Left colon (tissue), 2 donors: ENCODE measurements around the gene TBC1D1. TPM values are rescaled to one million over a fixed set of nuclear protein-coding genes. Genes with fewer than 3 reads are reported as not detected.
"Not testable (repeated sequence)": the region's sequence is repeated elsewhere in the genome, so short reads cannot be mapped to it uniquely, and the experiment has no call there.

Experiments
- ATAC-seq: fragments of 200-7000 bp; cut with Tn5 transposase; one replicate; pipeline ENCODE4 v1.9.1; 2020; ENCODE audit warnings: mild to moderate bottlenecking, moderate library complexity
- DNase-seq, 2 donors: peaks; one replicate each; pipeline ENCODE4 v3.0.0-alpha.2; 2020
- intact Hi-C, 2 donors: fragments of 100-400 bp; cut with DNase I in 1 of 2; cut with micrococcal nuclease in 1 of 2; formaldehyde crosslinking; loops; one replicate each; pipeline versions ENCODE4 v1.11.2 to v1.14.0; 2022; cut with DNase I, micrococcal nuclease
- total RNA-seq, 2 donors: library from RNA; stranded (reverse); fragmentation: NEBNext Ultra II Directional; extraction: Animal tissue kit (Norgen Biotek cat#: 25700); gene quantifications; one replicate each; pipeline ENCODE4 v1.2.1, GENCODE V29; 2021
- donor health status: DM: no; HTN: no; CAD: no.
- donor health status: DM: yes; HTN: yes; CAD: no.

TBC1D1 gene
- total RNA-seq, 2 donors from 2014 or later, result 51.5 to 96.3 TPM

DNA sequence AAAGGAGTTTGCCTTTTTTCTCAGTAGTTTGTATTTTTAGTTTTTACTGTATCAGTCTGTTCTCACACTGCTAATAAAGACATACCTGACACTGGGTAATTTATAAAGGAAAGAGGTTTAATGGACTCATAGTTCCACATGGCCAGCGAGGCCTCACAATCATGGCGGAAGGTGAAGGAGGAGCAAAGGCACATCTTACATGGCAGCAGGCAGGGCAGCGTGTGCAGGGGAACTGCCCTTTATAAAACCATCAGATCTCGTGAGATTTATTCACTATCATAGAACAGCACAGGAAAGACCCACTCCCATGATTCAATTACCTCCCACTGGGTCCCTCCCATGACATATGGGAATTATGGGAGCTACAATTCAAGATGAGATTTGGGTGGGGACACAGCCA is 130.1 kb downstream of the TBC1D1 start:
- DNase-seq, ATAC-seq, intact Hi-C loops: not testable (repeated sequence)

DNA sequence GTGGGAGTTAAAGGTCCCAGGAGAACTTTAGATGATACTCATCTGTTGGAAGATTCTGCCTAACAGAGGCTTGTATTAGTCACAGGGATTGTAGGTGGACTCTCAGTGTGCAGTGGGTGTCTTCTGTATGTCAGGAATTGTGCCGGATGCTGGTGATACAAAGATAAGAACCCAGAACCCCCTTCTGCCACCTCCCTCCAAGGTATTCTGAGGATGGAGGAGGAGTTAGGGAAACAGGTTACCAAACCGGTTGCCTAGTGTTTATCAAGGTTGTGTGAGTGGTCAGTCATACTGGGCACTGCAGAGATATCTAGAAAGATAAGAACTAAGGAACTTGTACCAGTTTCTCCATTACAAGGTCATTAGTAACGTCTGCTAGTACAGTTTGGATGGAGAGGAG is 130.9 kb downstream of the TBC1D1 start:
- no peak for ATAC-seq
- intact Hi-C loops, result no loop called here

DNA sequence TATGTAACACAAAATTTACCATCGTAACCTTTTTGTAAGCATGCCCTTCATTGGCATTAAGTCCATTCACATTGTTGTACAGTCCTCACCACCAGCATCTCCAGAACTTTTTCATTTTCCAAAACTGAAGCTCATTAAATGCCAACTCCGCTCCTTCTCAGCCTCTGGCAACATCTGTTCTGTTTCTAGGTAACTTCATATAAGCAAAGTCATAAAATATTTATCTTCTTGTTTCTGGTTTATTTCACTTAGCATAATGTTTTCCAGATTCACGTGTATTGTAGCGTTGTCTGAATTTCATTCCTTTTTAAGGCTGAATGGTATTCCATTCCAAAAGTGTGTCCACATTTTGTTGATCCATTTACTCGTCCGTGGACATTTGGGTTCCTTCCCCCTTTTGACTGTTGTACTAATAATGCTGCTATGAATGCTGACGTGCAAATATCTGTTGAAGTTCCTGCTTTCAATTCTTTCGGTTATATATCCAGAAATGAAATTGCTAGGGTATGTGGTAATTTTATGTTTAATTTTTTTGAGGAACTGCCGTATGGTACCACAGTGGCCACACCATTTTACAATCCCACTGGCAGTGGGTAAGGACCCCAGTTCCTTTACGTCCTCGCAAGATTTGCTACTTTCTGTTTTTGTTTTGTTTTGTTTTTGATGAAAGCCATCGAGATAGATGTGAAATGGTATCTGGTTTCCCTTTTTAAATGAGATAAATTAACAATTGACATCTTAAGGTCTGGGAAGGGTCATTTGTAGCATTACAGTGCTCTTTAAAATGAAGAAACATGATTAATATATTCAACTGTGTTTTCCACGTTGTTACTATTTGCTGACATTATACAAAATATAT is 132.7 kb downstream of the TBC1D1 start:
- no peak for ATAC-seq
- intact Hi-C loops, result no loop called here
- DNase-seq, result no peak

More for the DNA sequence above, 130.9 kb downstream of the TBC1D1 start:
- no peak for DNase-seq

DNA sequence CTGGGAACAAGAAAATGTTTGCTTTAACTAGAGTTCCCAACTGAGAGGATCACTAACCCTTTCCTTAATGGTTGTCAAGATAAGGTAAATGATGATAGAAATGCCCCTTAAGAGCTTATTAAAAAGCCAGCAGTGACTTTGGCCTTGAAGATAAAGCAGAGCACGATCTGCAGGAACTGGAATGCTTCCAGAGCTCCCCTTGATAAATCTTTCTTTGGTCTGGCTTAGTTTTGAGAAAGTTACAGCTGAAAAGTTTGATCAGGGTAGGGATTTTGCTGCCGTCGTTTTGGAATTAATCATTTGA is 133.3 kb downstream of the TBC1D1 start:
- intact Hi-C loops, result no loop called here
- ATAC-seq, result no peak
- no peak for DNase-seq

DNA sequence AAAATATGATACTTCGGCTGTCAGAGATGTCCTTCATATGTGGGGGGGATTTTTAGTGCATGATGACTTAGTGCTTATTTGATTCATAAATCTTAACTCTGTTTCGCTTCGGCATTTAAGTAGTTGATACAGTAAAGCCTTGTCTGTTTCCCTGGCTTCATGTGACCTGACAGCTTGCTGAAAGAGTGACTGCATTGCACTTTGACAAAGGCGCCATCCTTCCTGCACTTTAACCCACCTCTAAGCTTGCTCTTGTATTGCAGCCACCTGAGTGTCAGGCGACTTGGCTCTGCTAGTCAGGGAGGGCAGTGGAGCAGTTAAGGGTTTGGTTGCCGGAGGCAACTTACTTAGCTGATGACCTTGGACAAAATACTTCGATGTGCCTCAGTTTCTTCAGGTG is 134.8 kb downstream of the TBC1D1 start:
- DNase-seq (no peak), ATAC-seq (no peak)
- intact Hi-C loops, result no loop called here

DNA sequence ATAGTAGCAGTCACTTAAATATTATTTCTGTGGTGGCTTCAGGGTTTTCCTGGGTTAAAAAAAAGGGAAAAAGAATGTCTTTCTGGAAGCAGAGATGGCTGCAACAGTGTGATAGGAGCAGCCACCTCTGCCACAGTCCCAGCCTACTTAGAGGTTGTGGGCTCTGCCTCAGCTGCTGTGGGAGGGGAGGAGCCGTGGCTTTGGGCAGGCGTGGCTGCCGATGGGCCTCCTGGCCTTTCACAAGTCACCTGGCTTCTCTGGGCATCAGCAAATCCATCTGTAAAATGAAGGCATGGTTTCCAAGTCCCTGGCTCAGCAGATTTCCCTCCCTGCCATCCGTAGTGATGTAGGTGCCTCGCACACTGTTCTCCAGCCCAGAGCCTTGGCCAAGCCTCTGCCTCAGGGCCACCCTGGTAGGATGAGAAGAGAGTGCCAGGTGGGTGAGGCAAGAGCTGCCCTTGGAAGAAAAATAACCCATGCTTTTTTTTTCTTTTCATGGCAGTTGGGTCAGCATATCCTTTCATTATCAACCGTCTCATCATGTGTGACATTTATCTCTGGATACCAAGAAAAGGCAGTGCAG is 135.4 kb downstream of the TBC1D1 start:
- intact Hi-C loops, result no loop called here
- no peak for DNase-seq
- ATAC-seq, result no peak

DNA sequence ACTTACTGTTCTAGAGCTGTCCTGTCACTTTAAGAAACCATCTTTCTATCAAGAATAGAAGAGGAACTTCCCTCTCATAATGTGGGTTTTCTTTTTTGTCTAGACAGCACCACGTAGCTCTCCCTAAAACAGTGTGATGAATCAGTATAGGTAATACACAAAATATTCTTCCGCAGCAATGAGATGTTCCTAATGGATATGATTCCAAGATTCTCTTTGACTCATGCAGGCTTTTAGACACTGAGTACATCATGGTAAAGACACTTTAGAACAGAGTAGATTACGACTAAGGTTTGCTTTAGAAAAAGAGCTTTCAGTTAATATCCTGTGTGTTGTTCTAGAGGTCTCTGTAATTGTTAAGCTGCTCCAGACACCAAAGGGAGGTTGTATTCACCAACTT is 139.1 kb downstream of the TBC1D1 start:
- ATAC-seq, result no peak
- no peak for DNase-seq
- intact Hi-C loops, result loop anchor here (5.0 to 10.0 kb wide), 5 partner anchors 55 to 425 kb away; partner anchors contain the start of gene TBC1D1 (in 1 of the 2)

DNA sequence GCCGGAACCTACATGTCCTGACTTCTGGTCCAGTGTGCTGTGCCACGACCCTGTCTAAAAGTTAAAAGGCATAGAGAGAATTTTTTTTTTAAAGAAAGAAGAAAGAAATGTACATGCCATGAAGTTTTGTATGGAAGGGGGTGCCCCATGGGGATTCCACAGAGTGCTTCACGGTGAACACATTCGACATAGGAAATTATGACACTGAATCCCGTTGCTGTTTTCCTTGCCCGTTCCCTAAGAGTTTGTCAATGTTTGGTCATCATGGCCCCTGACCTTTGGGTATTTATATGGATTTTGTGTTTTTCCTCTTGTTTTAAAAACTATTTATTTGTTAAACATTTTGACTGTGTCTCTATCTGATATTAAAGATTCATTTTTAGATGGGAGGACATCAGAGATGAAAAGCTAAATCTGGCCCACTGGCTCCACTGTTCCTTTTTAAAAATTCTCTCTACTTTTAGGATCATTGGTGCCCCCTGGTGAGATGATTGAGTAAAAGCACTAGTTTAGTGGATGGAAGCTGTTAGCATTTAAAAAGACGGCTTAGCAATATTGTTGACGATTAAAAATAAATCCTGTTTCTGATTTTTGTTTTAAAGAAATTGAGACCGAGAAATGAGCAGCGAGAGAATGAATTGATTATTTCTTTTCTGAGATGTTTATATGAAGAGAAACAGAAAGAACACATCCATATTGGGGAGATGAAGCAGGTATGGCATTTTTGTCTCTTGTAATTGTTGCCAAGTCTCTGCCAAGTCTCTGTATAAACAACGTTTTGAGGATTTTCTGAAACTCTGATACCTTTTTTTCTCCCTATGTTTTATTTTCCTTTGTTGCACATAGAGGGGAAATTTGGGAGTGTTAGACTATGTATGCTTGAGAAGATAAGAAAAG is 144.3 kb downstream of the TBC1D1 start:
- intact Hi-C loops, result loop anchor here (5.0 to 10.0 kb wide), 5 partner anchors 60 to 430 kb away; partner anchors contain the start of gene TBC1D1 (in 1 of the 2)
- ATAC-seq (peak; percentile 56), DNase-seq (no peak)

DNA sequence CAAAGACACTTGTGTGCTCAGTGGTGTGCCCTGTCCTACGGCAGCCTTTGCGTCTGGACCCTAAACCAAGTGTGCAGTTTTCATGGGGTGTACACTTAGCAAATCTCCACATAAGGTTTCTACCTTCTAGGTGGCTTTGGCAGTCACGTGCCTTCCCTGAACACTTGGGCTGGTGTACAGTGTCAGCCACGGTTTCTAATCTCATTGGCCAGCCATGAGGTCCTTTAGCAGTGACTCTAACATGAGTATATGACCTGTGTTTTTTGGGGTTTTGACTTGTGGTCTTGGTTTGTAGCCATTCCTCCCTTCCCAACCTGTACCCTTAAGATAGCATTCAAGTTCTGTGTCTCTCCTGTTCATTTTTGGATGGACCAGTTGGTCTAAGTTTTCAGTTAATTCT is 145.7 kb downstream of the TBC1D1 start:
- intact Hi-C loops, result loop anchor here (10.0 kb wide), 4 partner anchors 62 to 432 kb away; partner anchors contain the start of gene TBC1D1 (in 1 of the 2)
- DNase-seq, result no peak
- ATAC-seq, result no peak

DNA sequence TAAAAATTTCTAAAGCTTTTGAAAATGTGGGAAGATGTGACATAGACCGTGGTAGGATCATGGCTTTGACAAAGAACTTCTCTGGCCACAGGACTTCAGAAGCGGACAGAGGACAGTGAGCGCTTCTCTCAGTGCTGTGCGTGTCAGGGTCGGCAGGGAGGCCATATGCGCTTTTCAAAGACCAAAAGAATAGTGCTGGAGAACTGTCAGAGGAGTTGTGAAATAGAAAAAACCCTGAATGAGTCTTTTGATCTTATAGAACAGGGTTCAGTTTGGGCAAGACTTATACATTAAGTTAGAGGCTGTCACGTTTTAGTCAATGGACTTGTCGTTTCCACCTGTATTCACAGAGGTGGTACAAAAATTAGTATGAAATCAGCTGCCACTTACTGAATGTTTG is 146.7 kb downstream of the TBC1D1 start:
- ATAC-seq (no peak), DNase-seq (no peak)
- intact Hi-C loops, result loop anchor here (10.0 kb wide), 4 partner anchors 63 to 433 kb away; partner anchors contain the start of gene TBC1D1 (in 1 of the 2)

DNA sequence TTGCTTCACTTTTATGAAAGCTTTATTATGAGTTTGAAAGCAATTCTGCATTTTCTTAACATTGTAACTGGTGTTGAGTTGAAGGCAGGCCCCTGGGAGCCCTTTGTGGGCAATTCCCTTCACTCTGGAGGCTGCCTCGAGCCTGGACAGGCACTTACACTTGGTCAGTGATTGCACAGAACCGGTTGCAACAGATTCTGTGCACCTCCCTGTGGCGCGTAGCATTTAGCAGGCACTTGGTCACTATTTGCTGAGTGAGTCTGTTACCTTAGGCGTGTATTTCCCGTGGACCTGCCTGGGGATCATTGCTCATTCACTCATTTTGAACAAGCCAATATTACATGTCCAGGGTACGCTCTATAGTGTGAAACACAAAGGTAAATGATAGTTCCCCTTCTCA is 149.7 kb downstream of the TBC1D1 start:
- ATAC-seq, result no peak
- intact Hi-C loops, result no loop called here
- DNase-seq, result no peak

DNA sequence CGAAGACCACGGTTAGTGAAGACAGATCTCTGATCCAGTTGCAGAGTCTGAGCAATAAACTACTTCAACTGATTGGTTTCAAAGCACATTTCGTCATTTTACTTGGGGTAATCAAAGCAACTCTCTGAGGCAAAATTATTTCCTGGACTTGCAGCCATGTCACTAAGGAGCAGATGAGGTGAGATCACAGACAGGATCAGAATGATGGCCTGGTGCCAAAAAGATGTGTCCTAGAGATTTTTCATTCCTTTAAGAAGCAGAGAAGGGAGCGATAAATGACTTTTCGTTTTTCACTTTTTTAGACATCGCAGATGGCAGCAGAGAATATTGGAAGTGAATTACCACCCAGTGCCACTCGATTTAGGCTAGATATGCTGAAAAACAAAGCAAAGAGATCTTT is 153.2 kb downstream of the TBC1D1 start:
- ATAC-seq (peak; percentile 44), DNase-seq (no peak)
- intact Hi-C loops, result no loop called here

DNA sequence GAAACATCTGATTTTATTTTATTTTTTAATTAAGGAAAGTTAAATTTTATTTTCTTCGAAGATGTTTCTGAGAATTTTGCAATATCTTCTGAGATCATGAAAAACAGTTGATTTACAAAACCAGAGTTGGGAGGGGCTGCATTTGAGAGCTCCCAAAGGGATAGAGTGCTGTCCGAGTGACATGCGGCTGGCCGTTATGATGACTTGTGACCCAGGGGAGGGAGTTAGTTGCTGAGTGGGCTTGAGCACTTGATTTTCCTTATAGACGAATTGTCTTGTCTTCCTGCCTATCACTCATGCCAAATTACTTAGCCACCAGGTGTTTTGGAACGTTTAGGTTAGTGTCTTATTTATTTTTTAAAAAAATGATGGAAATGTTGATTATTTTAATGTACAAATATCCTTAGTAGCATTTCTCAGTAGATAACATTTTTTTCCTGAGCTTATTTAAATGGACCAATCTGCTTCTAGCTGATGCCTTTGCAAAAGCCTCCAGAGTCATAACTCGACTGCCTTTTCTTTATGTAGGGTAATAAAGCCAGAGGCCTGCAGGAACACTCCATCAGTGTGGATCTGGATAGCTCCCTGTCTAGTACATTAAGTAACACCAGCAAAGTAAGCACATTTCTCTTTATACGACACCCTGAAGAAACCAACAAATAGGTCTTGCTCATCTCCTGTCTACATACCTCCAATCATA is 154.6 kb downstream of the TBC1D1 start:
- no peak for DNase-seq
- intact Hi-C loops, result no loop called here
- no peak for ATAC-seq

DNA sequence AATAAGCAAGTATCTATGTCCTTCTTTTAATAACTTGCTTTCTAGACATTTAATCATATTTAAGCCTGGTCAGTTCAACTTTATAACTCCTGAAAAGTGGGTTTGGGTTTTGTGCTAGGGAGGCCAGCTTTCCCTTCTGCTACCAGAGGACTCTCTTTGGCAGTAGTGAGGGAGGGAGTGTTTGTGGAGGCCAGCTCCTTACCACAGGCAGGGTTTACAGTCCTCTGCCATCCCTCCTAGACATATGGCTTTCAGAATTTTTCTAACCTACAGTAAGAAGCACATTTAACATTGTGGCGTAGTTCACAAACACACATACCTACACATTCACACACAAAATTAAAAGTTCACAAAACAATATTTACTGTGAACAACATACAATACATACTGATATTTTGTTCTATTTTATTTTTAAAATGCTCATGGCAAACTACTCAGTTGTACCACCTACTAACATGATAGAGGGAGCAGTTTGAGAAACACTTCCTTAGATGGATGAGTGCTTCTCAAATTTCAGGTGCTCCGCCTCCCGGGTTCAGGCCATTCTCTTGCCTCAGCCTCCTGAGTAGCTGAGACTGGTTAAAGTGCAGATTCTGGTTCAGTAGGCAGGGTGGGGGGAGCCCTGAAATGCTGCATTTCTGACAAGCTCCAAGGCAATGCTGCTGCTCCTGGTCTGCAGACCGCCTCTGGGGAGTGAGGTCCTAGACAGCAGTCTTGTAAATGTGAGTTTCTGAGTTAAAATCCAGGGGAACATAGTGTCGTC is 156.0 kb downstream of the TBC1D1 start:
- ATAC-seq (no peak), DNase-seq (no peak)
- intact Hi-C loops, result no loop called here

DNA sequence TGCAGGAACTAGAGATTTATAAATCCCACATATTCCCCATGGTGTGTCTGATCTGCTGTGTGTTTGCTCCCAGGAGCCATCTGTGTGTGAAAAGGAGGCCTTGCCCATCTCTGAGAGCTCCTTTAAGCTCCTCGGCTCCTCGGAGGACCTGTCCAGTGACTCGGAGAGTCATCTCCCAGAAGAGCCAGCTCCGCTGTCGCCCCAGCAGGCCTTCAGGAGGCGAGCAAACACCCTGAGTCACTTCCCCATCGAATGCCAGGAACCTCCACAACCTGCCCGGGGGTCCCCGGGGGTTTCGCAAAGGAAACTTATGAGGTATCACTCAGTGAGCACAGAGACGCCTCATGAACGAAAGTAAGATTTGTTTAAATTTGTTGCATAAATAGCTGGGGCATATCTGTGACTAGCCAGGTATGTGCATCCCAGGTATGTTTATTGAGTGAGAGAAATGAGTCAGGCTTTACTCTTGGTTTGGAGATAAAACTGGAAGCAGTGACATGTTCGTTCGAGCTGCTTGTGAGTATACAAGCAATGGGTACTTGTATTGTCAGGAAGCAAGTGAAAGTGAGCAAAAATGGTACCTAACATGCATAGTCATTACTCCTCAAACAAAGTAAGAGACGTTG is 158.8 kb downstream of the TBC1D1 start:
- intact Hi-C loops, result no loop called here
- ATAC-seq, result peak; percentile 11
- DNase-seq, result no peak

DNA sequence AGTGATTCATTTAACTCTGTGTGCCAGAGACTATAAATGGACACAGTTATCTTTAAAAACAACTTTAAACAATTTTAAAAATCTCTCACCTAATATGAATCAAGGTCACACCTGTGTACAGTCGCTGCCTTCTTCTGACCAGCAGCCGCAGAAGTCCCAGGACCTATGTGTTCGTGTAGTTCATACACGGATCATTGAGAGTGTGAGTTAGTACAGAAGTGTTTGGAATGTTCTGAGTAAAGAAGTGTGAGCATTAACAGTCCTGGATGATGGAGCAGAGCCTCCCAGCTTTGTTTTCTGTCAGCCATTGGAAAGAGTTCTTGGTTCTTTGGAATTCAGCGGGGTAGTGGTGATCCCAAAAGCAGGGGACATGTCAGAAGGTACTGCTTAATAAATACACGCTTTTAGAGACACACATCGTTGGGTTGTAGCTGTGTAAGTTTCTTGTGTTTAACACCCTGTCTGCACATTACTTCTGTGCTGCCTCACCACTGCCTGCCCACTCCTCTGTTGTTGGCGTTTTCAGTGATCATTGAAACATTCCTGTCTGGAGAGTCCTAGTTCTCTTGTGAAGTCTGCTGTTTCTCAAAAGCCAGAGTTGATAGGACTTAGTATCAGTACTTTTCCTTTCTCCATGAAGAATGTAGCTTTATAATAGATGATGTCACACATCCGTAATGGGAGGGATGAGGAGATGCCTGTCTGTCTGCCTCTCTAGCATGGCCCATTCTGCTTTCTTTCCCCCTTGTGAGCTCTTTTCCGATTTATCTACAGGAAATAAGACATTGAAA is 159.9 kb downstream of the TBC1D1 start:
- intact Hi-C loops, result no loop called here
- DNase-seq (no peak), ATAC-seq (no peak)

DNA sequence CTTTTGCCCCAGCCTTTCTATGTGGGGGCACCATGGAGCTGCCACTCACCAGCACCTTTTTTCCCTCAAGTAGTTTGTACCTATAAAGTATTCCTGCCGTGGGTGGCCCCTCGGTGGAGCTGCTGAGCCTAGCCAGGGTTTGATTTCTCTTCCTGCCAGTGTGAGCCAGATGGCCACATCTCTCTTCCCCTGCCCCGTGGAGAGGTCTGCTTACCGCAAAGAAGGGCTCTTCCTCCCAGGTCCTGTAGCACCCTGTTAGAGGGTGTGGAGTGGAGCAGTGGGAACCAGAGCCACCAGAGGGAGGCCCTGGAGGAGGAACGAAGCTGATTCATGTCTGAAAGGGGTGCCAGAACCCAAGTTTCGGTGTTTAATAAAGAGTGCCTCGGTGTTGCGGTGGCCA is 164.7 kb downstream of the TBC1D1 start:
- intact Hi-C loops, result no loop called here
- ATAC-seq, result no peak

More for the DNA sequence above, 164.7 kb downstream of the TBC1D1 start:
- no peak for DNase-seq
